22Rv1 (cell line): ENCODE data around the gene ZNF764.

ENCODE experiments used
- H3K27ac ChIP-seq: fragments of 450-650 bp; 2 replicates; pipeline ENCODE4 v1.5.1; 2017
- CTCF ChIP-seq: fragments of 450-650 bp; IDR thresholded peaks from 2 replicates; pipeline ENCODE4 v1.5.1; 2017; ENCODE audit warnings: mild to moderate bottlenecking
- ZFX ChIP-seq: fragments of 450-650 bp; IDR thresholded peaks from 2 replicates; pipeline ENCODE4 v1.6.1; 2017; ENCODE audit warnings: antibody characterized with exemption, borderline replicate concordance

Gene ZNF764

GRCh38 chr16:30569281-30569680, 11.1 kb upstream of the ZNF764 start:
- no peak overlapping the region for H3K27ac ChIP-seq
- no peak for TF ChIP-seq CTCF
- no peak for TF ChIP-seq ZFX

- no peak overlapping the region for H3K27ac ChIP-seq
- no peak for TF ChIP-seq ZFX
- no peak for TF ChIP-seq CTCF
These were observed 9.9 kb upstream of the ZNF764 start for GRCh38 chr16:30567991-30568638.

- no peak for TF ChIP-seq ZFX
- no peak for TF ChIP-seq CTCF
- H3K27ac ChIP-seq, result no peak overlapping the region
These were observed 9.2 kb upstream of the ZNF764 start for GRCh38 chr16:30567160-30567990.

GRCh38 chr16:30566531-30566930, 8.4 kb upstream of the ZNF764 start:
- H3K27ac ChIP-seq, result no peak overlapping the region
- TF ChIP-seq ZFX (no peak), CTCF (no peak)

- TF ChIP-seq CTCF (no peak), ZFX (no peak)
- H3K27ac ChIP-seq, result no peak overlapping the region
These were observed 7.8 kb upstream of the ZNF764 start for GRCh38 chr16:30565984-30566383.

GRCh38 chr16:30565526-30565925, 7.4 kb upstream of the ZNF764 start:
- H3K27ac ChIP-seq, result no peak overlapping the region
- no peak for TF ChIP-seq CTCF
- no peak for TF ChIP-seq ZFX

- TF ChIP-seq ZFX (no peak), CTCF (peak; percentile 11; the same call in 1 of the 2 replicates)
- peak overlapping the region; percentile 66 for H3K27ac ChIP-seq
These were observed 3.8 kb upstream of the ZNF764 start for GRCh38 chr16:30562021-30562420.
